NB4 (cell line): ENCODE measurements around the gene IYD.

Experiments
- POLR2A ChIP-seq: IDR thresholded peaks from 2 replicates; pipeline ENCODE4 v1.6.1; 2011; ENCODE audit warnings: mild to moderate bottlenecking; ENCODE audit not compliant: insufficient read length; ENCODE audit errors: extremely low read depth
- TF ChIP-seq, protein P1 (sequence below): IDR thresholded peaks from one replicate; pipeline ENCODE4 v1.5.1; 2012; ENCODE audit warnings: low read depth, low read length

DNA sequence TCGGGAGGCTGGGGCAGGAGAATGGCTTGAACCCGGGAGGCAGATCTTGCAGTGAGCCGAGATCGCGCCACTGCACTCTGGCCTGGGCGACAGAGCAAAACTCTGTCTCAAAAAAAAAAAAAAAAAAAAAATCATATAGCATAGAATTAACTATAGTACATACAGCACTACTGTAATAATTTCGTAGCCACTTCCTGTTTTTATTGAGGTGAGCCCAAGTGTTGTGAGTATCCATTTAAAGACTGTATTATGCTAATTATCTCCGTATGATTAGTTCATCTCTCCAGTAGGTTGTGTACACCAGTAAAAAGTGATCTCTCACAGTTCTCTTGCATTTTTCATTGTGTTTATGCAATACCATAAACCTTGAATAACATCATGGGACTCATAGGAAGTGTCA lies 70.6 kb downstream of the IYD start:
- TF ChIP-seq, protein P1, sequence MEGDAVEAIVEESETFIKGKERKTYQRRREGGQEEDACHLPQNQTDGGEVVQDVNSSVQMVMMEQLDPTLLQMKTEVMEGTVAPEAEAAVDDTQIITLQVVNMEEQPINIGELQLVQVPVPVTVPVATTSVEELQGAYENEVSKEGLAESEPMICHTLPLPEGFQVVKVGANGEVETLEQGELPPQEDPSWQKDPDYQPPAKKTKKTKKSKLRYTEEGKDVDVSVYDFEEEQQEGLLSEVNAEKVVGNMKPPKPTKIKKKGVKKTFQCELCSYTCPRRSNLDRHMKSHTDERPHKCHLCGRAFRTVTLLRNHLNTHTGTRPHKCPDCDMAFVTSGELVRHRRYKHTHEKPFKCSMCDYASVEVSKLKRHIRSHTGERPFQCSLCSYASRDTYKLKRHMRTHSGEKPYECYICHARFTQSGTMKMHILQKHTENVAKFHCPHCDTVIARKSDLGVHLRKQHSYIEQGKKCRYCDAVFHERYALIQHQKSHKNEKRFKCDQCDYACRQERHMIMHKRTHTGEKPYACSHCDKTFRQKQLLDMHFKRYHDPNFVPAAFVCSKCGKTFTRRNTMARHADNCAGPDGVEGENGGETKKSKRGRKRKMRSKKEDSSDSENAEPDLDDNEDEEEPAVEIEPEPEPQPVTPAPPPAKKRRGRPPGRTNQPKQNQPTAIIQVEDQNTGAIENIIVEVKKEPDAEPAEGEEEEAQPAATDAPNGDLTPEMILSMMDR = no peak
- no peak for TF ChIP-seq POLR2A
